ENCODE data around the gene MSLN. TPM values are rescaled to one million over a fixed set of nuclear protein-coding genes. Genes with fewer than 3 reads are reported as not detected.

Gene MSLN
- total and polyA plus RNA-seq, 9 of the 15 experiments (the other 6 are each of a cell fraction or from before 2014, with no cell fraction given), result not detected

- TF ChIP-seq ZBTB26 (CRISPR knock-in tag; IDR thresholded peaks at IDR 0.05), result 0 out of 2 replicates have a peak, but pooled peaks have one; percentile 14
- no peak for TF ChIP-seq MGA (IDR thresholded peaks at IDR 0.05)
- TF ChIP-seq HDAC8 (tag; IDR thresholded peaks at IDR 0.05), result no peak
- TF ChIP-seq TCFL5 (CRISPR knock-in tag; conservative IDR thresholded peaks at IDR 0.05), result no peak
- peak in 1 of 2 experiments; percentile 35; a peak in 1 of 4 replicates for TF ChIP-seq TRIM24 (IDR thresholded peaks at IDR 0.05)
- no peak for TF ChIP-seq MAFG (tag; conservative IDR thresholded peaks at IDR 0.05)
- 0 out of 4 replicates have a peak, but pooled peaks of 1 of the 2 experiments have one; percentile 39 for TF ChIP-seq ARNT (IDR thresholded peaks at IDR 0.05)
- no peak for TF ChIP-seq ZNF511 (CRISPR knock-in tag; IDR thresholded peaks at IDR 0.05)
- 0 out of 2 replicates have a peak, but pooled peaks have one; percentile 19 for TF ChIP-seq MIER1 (IDR thresholded peaks at IDR 0.05; ENCODE audit: low read depth)
- 0 out of 4 replicates have a peak, but pooled peaks of 1 of the 2 experiments have one; percentile 25 for TF ChIP-seq CSDE1 (IDR thresholded peaks at IDR 0.05)
- TF ChIP-seq KDM2B (CRISPR knock-in tag; IDR thresholded peaks at IDR 0.05), result no peak
Measured at GRCh38 chr16:778909-779527, 18.5 kb downstream of the MSLN start (continued).
